Epithelial cell of esophagus (primary cell): Measurements from ENCODE around the gene IDUA.
A peak's percentile ranks its signal among the peaks of the same experiment; 100 is the strongest.

ENCODE experiments used
- DNase-seq: peaks from one replicate; pipeline ENCODE4 v3.0.0; 2010; ENCODE audit warnings: low read depth
- H3K4me3 ChIP-seq: 2 replicates; pipeline ENCODE4 v1.5.1; 2011; ENCODE audit warnings: mild to moderate bottlenecking, low read length, control low read depth
- TF ChIP-seq, protein P1 (sequence below): IDR thresholded peaks from 2 replicates; pipeline ENCODE4 v1.5.1; 2011; ENCODE audit warnings: low read depth, mild to moderate bottlenecking, low read length, control low read depth, inconsistent platforms; ENCODE audit not compliant: insufficient read depth; ENCODE audit errors: missing control alignments

IDUA gene

DNA sequence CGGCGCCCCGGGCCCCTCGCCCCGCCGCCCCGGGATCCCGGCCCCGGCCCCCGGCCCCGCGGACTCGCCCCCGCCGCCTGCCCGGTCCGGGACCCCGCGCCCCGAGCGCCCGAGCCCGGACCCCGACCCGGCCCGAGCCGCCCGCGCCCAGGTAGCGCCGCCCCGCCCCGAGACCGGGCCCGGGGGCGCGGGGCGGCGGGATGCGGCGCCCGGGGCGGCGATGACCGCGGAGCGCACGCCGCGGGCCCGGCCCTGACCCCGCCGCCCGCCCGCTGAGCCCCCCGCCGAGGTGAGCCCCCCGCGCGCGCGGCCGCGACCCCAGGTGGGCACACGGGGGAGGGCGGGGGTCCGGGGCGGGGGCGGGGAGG, 24.8 kb downstream of the IDUA start:
- no peak overlapping the region for H3K4me3 ChIP-seq
- DNase-seq, result no peak
- TF ChIP-seq, protein P1, sequence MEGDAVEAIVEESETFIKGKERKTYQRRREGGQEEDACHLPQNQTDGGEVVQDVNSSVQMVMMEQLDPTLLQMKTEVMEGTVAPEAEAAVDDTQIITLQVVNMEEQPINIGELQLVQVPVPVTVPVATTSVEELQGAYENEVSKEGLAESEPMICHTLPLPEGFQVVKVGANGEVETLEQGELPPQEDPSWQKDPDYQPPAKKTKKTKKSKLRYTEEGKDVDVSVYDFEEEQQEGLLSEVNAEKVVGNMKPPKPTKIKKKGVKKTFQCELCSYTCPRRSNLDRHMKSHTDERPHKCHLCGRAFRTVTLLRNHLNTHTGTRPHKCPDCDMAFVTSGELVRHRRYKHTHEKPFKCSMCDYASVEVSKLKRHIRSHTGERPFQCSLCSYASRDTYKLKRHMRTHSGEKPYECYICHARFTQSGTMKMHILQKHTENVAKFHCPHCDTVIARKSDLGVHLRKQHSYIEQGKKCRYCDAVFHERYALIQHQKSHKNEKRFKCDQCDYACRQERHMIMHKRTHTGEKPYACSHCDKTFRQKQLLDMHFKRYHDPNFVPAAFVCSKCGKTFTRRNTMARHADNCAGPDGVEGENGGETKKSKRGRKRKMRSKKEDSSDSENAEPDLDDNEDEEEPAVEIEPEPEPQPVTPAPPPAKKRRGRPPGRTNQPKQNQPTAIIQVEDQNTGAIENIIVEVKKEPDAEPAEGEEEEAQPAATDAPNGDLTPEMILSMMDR, result no peak

DNA sequence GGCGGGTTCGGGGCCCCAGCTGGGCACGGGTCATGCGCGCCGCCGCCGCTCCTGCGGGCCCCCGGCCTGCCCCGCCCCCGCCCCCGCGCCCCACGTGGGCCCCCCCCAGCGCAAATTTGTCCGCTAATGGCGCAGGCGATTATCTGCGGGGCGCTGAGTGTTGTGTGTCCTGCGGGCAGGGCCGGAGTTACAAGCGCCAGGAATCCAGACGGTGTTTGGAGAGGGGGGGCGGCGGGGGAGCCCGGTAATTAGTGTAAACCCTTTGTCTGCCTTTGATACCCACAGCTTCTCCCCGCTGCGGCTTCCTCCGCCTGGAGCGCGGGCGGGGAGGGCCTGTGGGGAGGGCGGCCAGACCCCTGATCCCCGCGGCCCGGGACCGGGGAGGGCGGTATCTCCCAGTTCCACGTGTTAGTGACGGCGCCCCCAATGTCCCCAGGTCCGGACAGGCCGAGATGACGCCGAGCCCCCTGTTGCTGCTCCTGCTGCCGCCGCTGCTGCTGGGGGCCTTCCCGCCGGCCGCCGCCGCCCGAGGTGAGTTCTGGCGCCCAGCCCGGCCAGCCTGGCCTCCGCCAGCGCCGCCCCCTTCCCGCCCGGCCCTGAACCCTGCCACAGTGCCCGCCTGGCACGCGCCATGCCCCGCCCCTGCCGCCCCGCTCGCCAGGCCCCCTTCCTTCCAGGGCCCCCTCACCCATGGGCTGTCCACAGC, 25.3 kb downstream of the IDUA start:
- TF ChIP-seq, protein P1, result no peak
- DNase-seq, result peak; percentile 34
- peak overlapping the region; percentile 42 for H3K4me3 ChIP-seq

DNA sequence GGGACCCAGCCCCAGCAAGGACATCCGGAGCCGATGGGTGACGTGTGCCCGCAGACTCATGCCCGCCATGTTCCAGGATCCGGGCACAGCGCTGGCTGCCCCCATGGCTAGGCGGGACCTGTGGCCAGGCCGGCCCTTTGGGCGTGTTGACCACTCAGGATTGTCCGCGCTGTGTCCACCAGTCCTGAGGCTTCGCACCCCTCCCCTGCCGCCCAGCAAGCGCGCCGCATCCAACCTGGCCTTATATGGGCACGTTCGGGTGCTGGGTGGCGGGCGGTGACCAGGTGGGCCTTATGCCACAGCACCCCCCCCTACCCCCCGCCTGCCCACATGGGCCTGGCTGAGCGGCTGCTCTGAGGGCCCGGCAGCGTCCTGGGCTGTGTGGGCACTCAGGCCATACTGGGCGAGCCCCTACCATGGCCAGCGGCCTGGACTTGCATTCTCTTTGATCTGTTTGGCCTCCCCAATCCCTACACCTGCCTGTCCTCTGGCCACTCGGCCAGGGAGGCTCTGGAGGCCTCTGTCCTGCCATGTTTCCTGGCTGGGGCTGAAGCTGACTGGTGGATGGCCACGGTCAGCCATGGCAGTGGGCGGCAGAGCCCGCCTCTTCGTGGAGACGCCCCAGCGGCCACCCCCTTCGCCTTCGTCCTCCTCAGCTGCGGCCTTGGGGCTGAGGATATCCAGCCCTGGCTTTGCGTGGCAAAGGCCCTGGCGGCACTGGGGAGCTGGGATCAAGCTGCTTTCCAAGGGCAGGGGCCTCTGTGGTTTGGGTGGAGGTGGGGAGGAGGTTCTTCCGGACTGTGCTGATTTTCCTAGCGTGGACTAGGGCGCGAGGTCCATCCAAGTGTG, 26.6 kb downstream of the IDUA start:
- H3K4me3 ChIP-seq, result no peak overlapping the region
- DNase-seq, result no peak
- TF ChIP-seq, protein P1, result no peak

DNA sequence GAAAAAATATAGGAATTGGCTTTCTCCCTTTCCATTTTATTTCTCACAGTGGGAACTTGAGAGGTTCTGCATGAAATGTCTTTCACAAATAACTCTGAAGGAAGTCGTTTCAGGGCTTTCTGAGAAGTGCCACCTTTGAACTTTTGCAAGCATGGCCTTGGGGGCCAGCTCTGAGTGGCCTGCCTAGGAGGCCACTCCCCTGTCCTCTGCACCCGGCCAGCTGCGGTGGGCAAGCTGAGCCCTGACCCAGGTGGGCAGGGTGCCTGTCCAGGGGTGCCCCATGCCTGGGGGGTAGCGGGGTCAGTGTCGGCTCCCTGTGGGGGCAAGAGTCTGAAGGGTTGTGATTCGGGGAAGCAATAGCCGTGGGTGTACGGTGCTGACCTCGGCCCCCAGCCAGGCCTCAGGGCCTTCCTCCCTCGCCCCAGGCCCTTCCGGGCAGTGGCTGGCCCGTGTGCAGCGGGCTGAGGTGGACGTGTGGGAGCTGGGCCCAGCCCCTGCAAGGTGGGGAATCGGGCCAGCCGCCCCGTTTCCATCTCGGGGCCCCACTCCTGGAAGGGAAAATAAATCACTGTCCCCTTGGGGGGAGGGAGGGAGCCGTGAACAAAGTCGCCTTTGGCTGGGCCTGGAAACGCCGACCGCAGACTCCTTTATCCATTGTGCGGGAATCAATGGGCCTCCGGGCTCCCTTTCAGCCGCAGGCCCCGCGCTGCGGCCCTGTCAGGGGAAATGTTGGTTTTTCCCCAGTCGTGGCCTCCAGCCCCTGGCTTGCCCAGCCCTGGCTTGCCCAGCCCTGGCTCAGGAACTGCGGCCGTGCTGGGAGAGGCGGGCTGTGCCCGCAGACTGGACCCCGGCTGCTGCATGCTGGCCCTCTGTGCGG, 27.7 kb downstream of the IDUA start:
- no peak overlapping the region for H3K4me3 ChIP-seq
- no peak for DNase-seq
- TF ChIP-seq, protein P1, result no peak

DNA sequence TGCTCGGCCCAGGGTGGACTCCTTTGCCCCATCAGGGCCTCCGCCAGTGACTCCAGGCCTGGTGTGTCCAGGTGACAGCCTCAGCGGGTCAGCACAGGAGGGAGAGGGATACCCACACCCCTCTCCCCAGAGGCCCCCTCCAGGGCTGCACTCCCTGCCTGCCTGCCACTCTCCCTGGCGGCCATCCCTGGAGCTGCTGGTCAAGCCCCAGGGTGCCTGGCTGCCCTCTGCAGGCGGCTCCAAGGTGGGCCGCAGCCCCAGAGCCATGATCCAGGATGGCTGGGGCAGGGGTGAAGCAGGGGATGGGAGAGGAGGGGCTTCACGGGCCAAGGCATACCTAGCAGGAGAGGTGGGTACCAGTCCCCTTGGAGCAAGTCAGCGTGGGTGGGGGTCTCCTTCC, 28.3 kb downstream of the IDUA start:
- DNase-seq, result no peak
- no peak overlapping the region for H3K4me3 ChIP-seq
- TF ChIP-seq, protein P1, result no peak

DNA sequence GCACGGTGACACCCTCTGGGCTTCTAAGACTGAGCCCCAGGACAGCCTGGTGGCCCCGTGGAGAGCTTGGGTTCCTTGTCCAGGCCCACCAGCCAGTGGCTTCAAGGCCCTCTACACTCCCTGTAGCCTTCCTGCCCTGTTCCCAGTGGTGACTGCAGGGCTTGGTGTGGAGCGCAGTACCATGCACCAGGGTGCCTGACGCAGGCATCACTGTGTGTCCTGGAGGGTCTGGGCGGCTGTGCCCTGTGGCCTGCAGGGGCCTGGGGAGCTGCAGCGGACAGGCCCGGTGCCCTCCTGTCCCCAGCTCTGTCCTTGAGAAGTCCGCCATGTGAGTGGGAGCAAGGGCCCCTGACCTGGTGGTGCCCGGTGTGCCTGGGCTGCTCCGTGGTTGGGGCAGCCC, 28.9 kb downstream of the IDUA start:
- TF ChIP-seq, protein P1, result no peak
- H3K4me3 ChIP-seq, result no peak overlapping the region
- DNase-seq, result no peak
